ENCODE results near the gene SNAI1. TPM values are rescaled to one million over a fixed set of nuclear protein-coding genes. Genes with fewer than 3 reads are reported as not detected.

Gene SNAI1
- total RNA-seq, 1 experiment from 2014 or later, result 0.90 TPM

GRCh38 chr20:49983848-49984408, 1.1 kb downstream of the SNAI1 start:
- CTCF ChIA-PET, result interaction anchor here (0.5 to 1.2 kb wide), 2 partner anchors 33 to 88 kb away, joined by 4 to 5 read pairs; no protein-coding TSS in a partner anchor
- Mint-ChIP-seq H3K4me1 (ENCODE audit: low read depth, unreplicated experiment) (peaks cover 28% of the 10 kb centered on the region), H3K27ac (ENCODE audit: unreplicated experiment) (no peak overlapping the region), H3K4me3 (ENCODE audit: low read depth, unreplicated experiment) (peak overlapping the region; percentile 63), H3K27me3 (ENCODE audit: unreplicated experiment) (peaks cover 29% of the 10 kb centered on the region), H3K9me3 (ENCODE audit: low read depth, unreplicated experiment) (no peaks in the 10 kb centered on the region), H3K36me3 (ENCODE audit: insufficient read depth, unreplicated experiment) (peaks cover 24% of the 10 kb centered on the region)
- no TSS peak for BruUV-seq (replicated peaks)
- DNase-seq, result no peak
- intact Hi-C loops (cut with micrococcal nuclease; ENCODE audit: unreplicated experiment), result no loop called here
- no peak for TF ChIP-seq CTCF (IDR thresholded peaks at IDR 0.05; ENCODE audit: unreplicated experiment)

- no peak for DNase-seq
- TSS peak; percentile 54 for BruUV-seq (replicated peaks)
- H3K4me3 Mint-ChIP-seq (ENCODE audit: low read depth, unreplicated experiment), result peak overlapping the region; percentile 63
- no peaks in the 10 kb centered on the region for H3K9me3 Mint-ChIP-seq (ENCODE audit: low read depth, unreplicated experiment)
- H3K36me3 Mint-ChIP-seq (ENCODE audit: insufficient read depth, unreplicated experiment), result peaks cover 24% of the 10 kb centered on the region
- CTCF ChIA-PET, result interaction anchor here (0.6 to 1.2 kb wide), 2 partner anchors 81 to 87 kb away, joined by 4 to 5 read pairs; no protein-coding TSS in a partner anchor
- H3K4me1 Mint-ChIP-seq (ENCODE audit: low read depth, unreplicated experiment), result peaks cover 21% of the 10 kb centered on the region
- peaks cover 29% of the 10 kb centered on the region for H3K27me3 Mint-ChIP-seq (ENCODE audit: unreplicated experiment)
- intact Hi-C loops (cut with micrococcal nuclease; ENCODE audit: unreplicated experiment), result no loop called here
- no peak for TF ChIP-seq CTCF (IDR thresholded peaks at IDR 0.05; ENCODE audit: unreplicated experiment)
- H3K27ac Mint-ChIP-seq (ENCODE audit: unreplicated experiment), result no peak overlapping the region
These were observed 1.8 kb downstream of the SNAI1 start for GRCh38 chr20:49984426-49985153.

- DNase-seq, result no peak
- H3K27me3 Mint-ChIP-seq (ENCODE audit: unreplicated experiment), result peaks cover 31% of the 10 kb centered on the region
- no peak for TF ChIP-seq CTCF (IDR thresholded peaks at IDR 0.05; ENCODE audit: unreplicated experiment)
- no peaks in the 10 kb centered on the region for H3K9me3 Mint-ChIP-seq (ENCODE audit: low read depth, unreplicated experiment)
- BruUV-seq (replicated peaks), result no TSS peak
- no peak overlapping the region for H3K4me3 Mint-ChIP-seq (ENCODE audit: low read depth, unreplicated experiment)
- CTCF ChIA-PET, result interaction anchor here (0.6 kb wide), 1 partner anchor 80 kb away, joined by 4 read pairs; no protein-coding TSS in a partner anchor
- no peak overlapping the region for H3K27ac Mint-ChIP-seq (ENCODE audit: unreplicated experiment)
- intact Hi-C loops (cut with micrococcal nuclease; ENCODE audit: unreplicated experiment), result no loop called here
- peaks cover 17% of the 10 kb centered on the region for H3K4me1 Mint-ChIP-seq (ENCODE audit: low read depth, unreplicated experiment)
- peaks cover 24% of the 10 kb centered on the region for H3K36me3 Mint-ChIP-seq (ENCODE audit: insufficient read depth, unreplicated experiment)
These were observed 2.4 kb downstream of the SNAI1 start for GRCh38 chr20:49985157-49985556.

GRCh38 chr20:49985617-49986016, 2.8 kb downstream of the SNAI1 start:
- Mint-ChIP-seq H3K4me3 (ENCODE audit: low read depth, unreplicated experiment) (no peak overlapping the region), H3K36me3 (ENCODE audit: insufficient read depth, unreplicated experiment) (peaks cover 24% of the 10 kb centered on the region), H3K9me3 (ENCODE audit: low read depth, unreplicated experiment) (no peaks in the 10 kb centered on the region), H3K27me3 (ENCODE audit: unreplicated experiment) (peaks cover 31% of the 10 kb centered on the region), H3K4me1 (ENCODE audit: low read depth, unreplicated experiment) (peaks cover 16% of the 10 kb centered on the region), H3K27ac (ENCODE audit: unreplicated experiment) (no peak overlapping the region)
- no TSS peak for BruUV-seq (replicated peaks)
- intact Hi-C loops (cut with micrococcal nuclease; ENCODE audit: unreplicated experiment), result no loop called here
- no peak for TF ChIP-seq CTCF (IDR thresholded peaks at IDR 0.05; ENCODE audit: unreplicated experiment)
- CTCF ChIA-PET, result interaction anchor here (0.5 kb wide), 1 partner anchor 147 kb away, joined by 3 read pairs; no protein-coding TSS in a partner anchor
- DNase-seq, result no peak

All from Calu3 (cell line).